ENCODE measurements around the gene C2orf72. TPM values are rescaled to one million over a fixed set of nuclear protein-coding genes. Genes with fewer than 3 reads are reported as not detected.

The C2orf72 gene
- total and polyA plus RNA-seq, 2 donors (not counting 1 experiment from before 2014, with no cell fraction given): not detected

DNA sequence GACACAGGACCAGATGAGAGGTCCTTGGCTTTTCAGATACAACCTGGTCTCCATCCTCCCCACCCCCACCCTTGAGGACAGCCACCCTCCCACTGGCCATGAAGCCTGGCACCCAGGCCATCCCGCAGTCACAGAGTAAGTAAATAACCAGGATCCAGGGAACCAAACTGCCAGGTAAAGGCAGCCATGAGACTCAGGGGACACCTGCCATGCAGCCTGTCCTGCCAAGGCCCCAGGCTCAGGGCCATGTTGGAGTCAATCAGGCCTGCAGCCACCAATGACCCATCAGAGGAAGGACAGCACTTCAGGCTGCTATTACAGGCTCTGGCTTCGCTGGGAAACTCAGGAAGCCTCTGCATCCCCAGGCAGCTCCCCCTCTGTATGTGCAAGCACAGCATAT lies 25.8 kb upstream of the C2orf72 start:
- no peaks in the 10 kb centered on the region for H3K9me3 Mint-ChIP-seq (ENCODE audit: insufficient read depth)
- no peak for ATAC-seq (ENCODE audit: low read depth)
- TF ChIP-seq EZH2 (IDR thresholded peaks at IDR 0.05; ENCODE audit: borderline replicate concordance, insufficient read depth, low read depth, low read length, poor library complexity, severe bottlenecking): no peak
- TF ChIP-seq, protein P1, sequence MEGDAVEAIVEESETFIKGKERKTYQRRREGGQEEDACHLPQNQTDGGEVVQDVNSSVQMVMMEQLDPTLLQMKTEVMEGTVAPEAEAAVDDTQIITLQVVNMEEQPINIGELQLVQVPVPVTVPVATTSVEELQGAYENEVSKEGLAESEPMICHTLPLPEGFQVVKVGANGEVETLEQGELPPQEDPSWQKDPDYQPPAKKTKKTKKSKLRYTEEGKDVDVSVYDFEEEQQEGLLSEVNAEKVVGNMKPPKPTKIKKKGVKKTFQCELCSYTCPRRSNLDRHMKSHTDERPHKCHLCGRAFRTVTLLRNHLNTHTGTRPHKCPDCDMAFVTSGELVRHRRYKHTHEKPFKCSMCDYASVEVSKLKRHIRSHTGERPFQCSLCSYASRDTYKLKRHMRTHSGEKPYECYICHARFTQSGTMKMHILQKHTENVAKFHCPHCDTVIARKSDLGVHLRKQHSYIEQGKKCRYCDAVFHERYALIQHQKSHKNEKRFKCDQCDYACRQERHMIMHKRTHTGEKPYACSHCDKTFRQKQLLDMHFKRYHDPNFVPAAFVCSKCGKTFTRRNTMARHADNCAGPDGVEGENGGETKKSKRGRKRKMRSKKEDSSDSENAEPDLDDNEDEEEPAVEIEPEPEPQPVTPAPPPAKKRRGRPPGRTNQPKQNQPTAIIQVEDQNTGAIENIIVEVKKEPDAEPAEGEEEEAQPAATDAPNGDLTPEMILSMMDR (IDR thresholded peaks at IDR 0.05): no peak
- Histone ChIP-seq H3K79me2 (ENCODE audit: control insufficient read depth, insufficient read depth, low read length) (no peaks in the 10 kb centered on the region), H3K4me3 (ENCODE audit: control extremely low read depth in 1 of 5, extremely low read depth in 1 of 5, insufficient read depth in 1 of 5, low read depth in 2 of 5, low read length in 4 of 5) (no peak overlapping the region), H3K27me3 (replicated peaks in 1 of 4; ENCODE audit: control extremely low read depth in 1 of 4, control insufficient read depth in 3 of 4, insufficient read depth in 4 of 4, low read length in 3 of 4) (peaks cover 0 to 6% (median 0%) of the 10 kb centered on the region in 4 experiments), H3K36me3 (replicated peaks in 1 of 2; ENCODE audit: control extremely low read depth in 1 of 2, control insufficient read depth in 1 of 2, extremely low read depth in 1 of 2, insufficient read depth in 2 of 2, low read length in 1 of 2) (no peaks in the 10 kb centered on the region), H3K4me1 (ENCODE audit: control insufficient read depth in 2 of 2, insufficient read depth in 2 of 2, low read length in 2 of 2) (no peaks in the 10 kb centered on the region), H3K4me2 (replicated peaks; ENCODE audit: low read depth, low read length, poor library complexity, severe bottlenecking) (no peak overlapping the region), H3K9me3 (ENCODE audit: control extremely low read depth in 1 of 3, control insufficient read depth in 2 of 3, insufficient read depth in 1 of 3, low read length in 2 of 3) (peaks cover 0 to 2% (median 0%) of the 10 kb centered on the region in 3 donors), H3K27ac (ENCODE audit: low read length in 2 of 2) (no peak overlapping the region), H4K20me1 (ENCODE audit: control insufficient read depth, insufficient read depth, low read length, poor library complexity, severe bottlenecking) (no peaks in the 10 kb centered on the region), H3K9ac (ENCODE audit: low read length) (no peak overlapping the region), H2AFZ (ENCODE audit: insufficient read depth, low read depth, low read length, poor library complexity, severe bottlenecking) (no peak overlapping the region)
- intact Hi-C loops (cut with micrococcal nuclease): no loop called here
- POLR2A ChIA-PET: no interaction called here
- DNase-seq: no peak
- H3K4me3 Mint-ChIP-seq: no peak overlapping the region
- H3K27me3 Mint-ChIP-seq: peaks cover 22% of the 10 kb centered on the region
- no peak overlapping the region for H3K27ac Mint-ChIP-seq
- CTCF ChIA-PET: no interaction called here
- H3K4me1 Mint-ChIP-seq: no peaks in the 10 kb centered on the region
- WGBS (ENCODE audit: insufficient coverage): 54% methylated on average over 2 of the region's 2 CpGs

GRCh38 chr2:231012463-231012862 lies 24.9 kb upstream of the C2orf72 start:
- H3K4me1 Mint-ChIP-seq: no peaks in the 10 kb centered on the region
- Histone ChIP-seq H3K9me3 (ENCODE audit: control extremely low read depth in 1 of 3, control insufficient read depth in 2 of 3, insufficient read depth in 1 of 3, low read length in 2 of 3) (peaks cover 0 to 2% (median 0%) of the 10 kb centered on the region in 3 donors), H3K27ac (ENCODE audit: low read length in 2 of 2) (no peak overlapping the region), H3K9ac (ENCODE audit: low read length) (no peak overlapping the region), H3K4me3 (ENCODE audit: control extremely low read depth in 1 of 5, extremely low read depth in 1 of 5, insufficient read depth in 1 of 5, low read depth in 2 of 5, low read length in 4 of 5) (no peak overlapping the region), H3K36me3 (replicated peaks in 1 of 2; ENCODE audit: control extremely low read depth in 1 of 2, control insufficient read depth in 1 of 2, extremely low read depth in 1 of 2, insufficient read depth in 2 of 2, low read length in 1 of 2) (no peaks in the 10 kb centered on the region), H2AFZ (ENCODE audit: insufficient read depth, low read depth, low read length, poor library complexity, severe bottlenecking) (no peak overlapping the region), H3K4me2 (replicated peaks; ENCODE audit: low read depth, low read length, poor library complexity, severe bottlenecking) (no peak overlapping the region), H3K27me3 (replicated peaks in 1 of 4; ENCODE audit: control extremely low read depth in 1 of 4, control insufficient read depth in 3 of 4, insufficient read depth in 4 of 4, low read length in 3 of 4) (peaks cover 0 to 10% (median 1%) of the 10 kb centered on the region in 4 experiments), H3K4me1 (ENCODE audit: control insufficient read depth in 2 of 2, insufficient read depth in 2 of 2, low read length in 2 of 2) (no peaks in the 10 kb centered on the region), H4K20me1 (ENCODE audit: control insufficient read depth, insufficient read depth, low read length, poor library complexity, severe bottlenecking) (no peaks in the 10 kb centered on the region), H3K79me2 (ENCODE audit: control insufficient read depth, insufficient read depth, low read length) (no peaks in the 10 kb centered on the region)
- 89% methylated on average over 1 of the region's 3 CpGs for WGBS (ENCODE audit: insufficient coverage)
- ChIA-PET CTCF (no interaction called here), POLR2A (no interaction called here)
- H3K27ac Mint-ChIP-seq: no peak overlapping the region
- ATAC-seq (ENCODE audit: low read depth): no peak
- no peak overlapping the region for H3K4me3 Mint-ChIP-seq
- intact Hi-C loops (cut with micrococcal nuclease): no loop called here
- no peak for DNase-seq
- H3K9me3 Mint-ChIP-seq (ENCODE audit: insufficient read depth): no peaks in the 10 kb centered on the region
- peaks cover 31% of the 10 kb centered on the region for H3K27me3 Mint-ChIP-seq
- no peak for TF ChIP-seq EZH2 (IDR thresholded peaks at IDR 0.05; ENCODE audit: borderline replicate concordance, insufficient read depth, low read depth, low read length, poor library complexity, severe bottlenecking)
- TF ChIP-seq, protein P1 (IDR thresholded peaks at IDR 0.05): no peak

Measured in B cell (primary cell).